KMS-11 (cell line): ENCODE measurements around the gene PRR15L.

ENCODE experiments used
- H2AFZ ChIP-seq: fragments of 200-600 bp; sonication (generic); 2 replicates; pipeline ENCODE4 v1.6.1; 2016; ENCODE audit warnings: antibody characterized with exemption, mixed run types, low read depth
- H3K27ac ChIP-seq: fragments of 200-600 bp; sonication (generic); 2 replicates; pipeline ENCODE4 v1.6.1; 2016; ENCODE audit warnings: mild to moderate bottlenecking, mixed run types
- H3K27me3 ChIP-seq: fragments of 200-600 bp; sonication (generic); 2 replicates; pipeline ENCODE4 v1.6.1; 2017; ENCODE audit warnings: mild to moderate bottlenecking, low read depth, mixed run types, moderate library complexity; ENCODE audit not compliant: insufficient read depth
- H3K36me3 ChIP-seq: fragments of 200-600 bp; sonication (generic); 2 replicates; pipeline ENCODE4 v1.6.1; 2017; ENCODE audit warnings: mild to moderate bottlenecking, mixed run types; ENCODE audit not compliant: insufficient read depth
- H3K4me1 ChIP-seq: fragments of 200-600 bp; sonication (generic); 2 replicates; pipeline ENCODE4 v1.6.1; 2016; ENCODE audit warnings: mild to moderate bottlenecking, low read depth, mixed run types; ENCODE audit not compliant: poor library complexity, severe bottlenecking
- H3K4me2 ChIP-seq: fragments of 200-600 bp; sonication (generic); 2 replicates; pipeline ENCODE4 v1.7.0; 2016; ENCODE audit warnings: mild to moderate bottlenecking, mixed run types
- H3K4me3 ChIP-seq: fragments of 200-600 bp; sonication (generic); IDR thresholded peaks from 2 replicates; pipeline ENCODE4 v1.6.1; 2017; ENCODE audit warnings: low read depth, low read length, mixed read lengths; ENCODE audit not compliant: insufficient read depth
- H3K79me2 ChIP-seq: fragments of 200-600 bp; sonication (generic); 2 replicates; pipeline ENCODE4 v1.6.1; 2016; ENCODE audit warnings: low read depth, mixed run types; ENCODE audit not compliant: insufficient read depth
- H3K9ac ChIP-seq: fragments of 200-600 bp; sonication (generic); 2 replicates; pipeline ENCODE4 v1.6.1; 2016; ENCODE audit warnings: mild to moderate bottlenecking, mixed run types
- H4K20me1 ChIP-seq: fragments of 200-600 bp; sonication (generic); 2 replicates; pipeline ENCODE4 v1.6.1; 2016; ENCODE audit warnings: mild to moderate bottlenecking, mixed run types; ENCODE audit not compliant: insufficient read depth
- TF ChIP-seq, protein P1 (sequence below): fragments of 200-600 bp; sonication (generic); conservative IDR thresholded peaks from 2 replicates; pipeline ENCODE4 v1.6.1; 2017; ENCODE audit warnings: low read depth, mild to moderate bottlenecking, antibody characterized with exemption, low read length, moderate library complexity, mixed read lengths

PRR15L gene

DNA sequence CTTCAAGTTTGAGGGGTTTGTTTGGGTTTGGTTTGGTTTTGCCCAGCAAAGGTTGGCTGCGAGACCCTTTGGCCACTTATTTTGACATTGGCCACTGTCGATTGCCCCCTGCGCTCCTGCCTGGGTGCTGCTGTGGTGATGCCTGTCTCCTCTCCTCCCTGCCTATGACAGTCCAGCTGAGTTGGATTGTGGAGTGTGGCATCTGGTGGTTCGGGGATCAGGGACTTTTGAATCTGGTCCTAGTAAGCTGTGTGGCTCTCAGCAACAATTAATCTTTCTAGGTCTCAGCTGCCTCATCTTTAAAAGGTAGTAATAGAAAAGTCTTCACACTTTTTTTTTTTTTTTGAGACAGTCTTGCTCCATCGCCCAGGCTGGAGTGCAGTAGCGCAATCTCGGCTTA, 40.4 kb upstream of the PRR15L start:
- H3K4me3 ChIP-seq: no peak overlapping the region
- H3K4me1 ChIP-seq: peaks cover 8% of the 10 kb centered on the region
- no peak overlapping the region for H3K9ac ChIP-seq
- no peaks in the 10 kb centered on the region for H3K36me3 ChIP-seq
- H3K79me2 ChIP-seq: no peaks in the 10 kb centered on the region
- H3K4me2 ChIP-seq: no peak overlapping the region
- H4K20me1 ChIP-seq: no peaks in the 10 kb centered on the region
- H2AFZ ChIP-seq: no peak overlapping the region
- H3K27me3 ChIP-seq: no peaks in the 10 kb centered on the region
- H3K27ac ChIP-seq: no peak overlapping the region
- TF ChIP-seq, protein P1, sequence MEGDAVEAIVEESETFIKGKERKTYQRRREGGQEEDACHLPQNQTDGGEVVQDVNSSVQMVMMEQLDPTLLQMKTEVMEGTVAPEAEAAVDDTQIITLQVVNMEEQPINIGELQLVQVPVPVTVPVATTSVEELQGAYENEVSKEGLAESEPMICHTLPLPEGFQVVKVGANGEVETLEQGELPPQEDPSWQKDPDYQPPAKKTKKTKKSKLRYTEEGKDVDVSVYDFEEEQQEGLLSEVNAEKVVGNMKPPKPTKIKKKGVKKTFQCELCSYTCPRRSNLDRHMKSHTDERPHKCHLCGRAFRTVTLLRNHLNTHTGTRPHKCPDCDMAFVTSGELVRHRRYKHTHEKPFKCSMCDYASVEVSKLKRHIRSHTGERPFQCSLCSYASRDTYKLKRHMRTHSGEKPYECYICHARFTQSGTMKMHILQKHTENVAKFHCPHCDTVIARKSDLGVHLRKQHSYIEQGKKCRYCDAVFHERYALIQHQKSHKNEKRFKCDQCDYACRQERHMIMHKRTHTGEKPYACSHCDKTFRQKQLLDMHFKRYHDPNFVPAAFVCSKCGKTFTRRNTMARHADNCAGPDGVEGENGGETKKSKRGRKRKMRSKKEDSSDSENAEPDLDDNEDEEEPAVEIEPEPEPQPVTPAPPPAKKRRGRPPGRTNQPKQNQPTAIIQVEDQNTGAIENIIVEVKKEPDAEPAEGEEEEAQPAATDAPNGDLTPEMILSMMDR: no peak

DNA sequence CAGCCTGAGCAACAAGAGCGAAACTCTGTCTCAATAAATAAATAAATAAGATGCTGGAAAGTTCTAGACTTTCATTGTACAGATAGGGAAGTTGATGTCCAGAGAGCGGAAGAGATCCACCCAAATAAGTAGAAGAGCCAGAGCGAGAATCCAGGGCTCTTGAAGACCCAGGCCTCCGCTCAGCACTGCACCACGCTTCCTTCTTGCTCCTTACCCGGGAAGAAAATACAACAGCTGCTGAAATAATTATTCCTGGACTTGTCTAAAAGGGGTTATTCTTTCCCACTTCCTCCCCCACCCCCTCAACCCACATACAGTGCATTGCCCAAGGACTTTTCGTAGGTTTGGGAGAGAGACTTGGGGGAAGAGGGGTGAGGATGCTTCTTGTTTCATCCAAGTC, 39.9 kb upstream of the PRR15L start:
- Histone ChIP-seq H3K4me2 (no peak overlapping the region), H3K27ac (no peak overlapping the region), H3K4me3 (no peak overlapping the region), H3K4me1 (peaks cover 4% of the 10 kb centered on the region), H4K20me1 (no peaks in the 10 kb centered on the region), H2AFZ (no peak overlapping the region), H3K36me3 (no peaks in the 10 kb centered on the region), H3K9ac (no peak overlapping the region), H3K27me3 (no peaks in the 10 kb centered on the region), H3K79me2 (no peaks in the 10 kb centered on the region)
- TF ChIP-seq, protein P1: no peak

DNA sequence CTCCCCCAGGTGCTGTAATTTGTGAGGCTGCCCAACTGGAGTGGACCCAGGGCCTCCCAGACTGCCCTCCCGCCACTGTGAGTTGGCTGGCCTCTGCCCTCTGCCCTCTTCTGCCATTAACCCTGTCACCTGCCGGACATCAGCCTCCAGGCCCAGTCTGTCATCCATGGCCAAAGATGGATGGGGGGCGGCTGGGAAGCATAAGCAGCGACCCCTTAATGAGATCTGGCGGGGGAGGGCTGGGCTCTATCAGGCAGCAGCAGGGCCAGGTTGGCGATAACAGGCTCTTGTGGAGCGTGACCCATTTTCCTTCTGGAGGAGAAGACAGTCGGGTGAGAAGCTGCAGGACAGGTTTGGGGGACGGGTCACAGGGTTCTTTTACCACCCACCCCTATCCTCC, 38.5 kb upstream of the PRR15L start:
- Histone ChIP-seq H4K20me1 (no peaks in the 10 kb centered on the region), H3K27ac (no peak overlapping the region), H2AFZ (no peak overlapping the region), H3K4me2 (no peak overlapping the region), H3K79me2 (no peaks in the 10 kb centered on the region), H3K4me3 (no peak overlapping the region), H3K4me1 (peaks cover 1% of the 10 kb centered on the region), H3K9ac (no peak overlapping the region), H3K36me3 (no peaks in the 10 kb centered on the region), H3K27me3 (no peaks in the 10 kb centered on the region)
- TF ChIP-seq, protein P1: no peak

DNA sequence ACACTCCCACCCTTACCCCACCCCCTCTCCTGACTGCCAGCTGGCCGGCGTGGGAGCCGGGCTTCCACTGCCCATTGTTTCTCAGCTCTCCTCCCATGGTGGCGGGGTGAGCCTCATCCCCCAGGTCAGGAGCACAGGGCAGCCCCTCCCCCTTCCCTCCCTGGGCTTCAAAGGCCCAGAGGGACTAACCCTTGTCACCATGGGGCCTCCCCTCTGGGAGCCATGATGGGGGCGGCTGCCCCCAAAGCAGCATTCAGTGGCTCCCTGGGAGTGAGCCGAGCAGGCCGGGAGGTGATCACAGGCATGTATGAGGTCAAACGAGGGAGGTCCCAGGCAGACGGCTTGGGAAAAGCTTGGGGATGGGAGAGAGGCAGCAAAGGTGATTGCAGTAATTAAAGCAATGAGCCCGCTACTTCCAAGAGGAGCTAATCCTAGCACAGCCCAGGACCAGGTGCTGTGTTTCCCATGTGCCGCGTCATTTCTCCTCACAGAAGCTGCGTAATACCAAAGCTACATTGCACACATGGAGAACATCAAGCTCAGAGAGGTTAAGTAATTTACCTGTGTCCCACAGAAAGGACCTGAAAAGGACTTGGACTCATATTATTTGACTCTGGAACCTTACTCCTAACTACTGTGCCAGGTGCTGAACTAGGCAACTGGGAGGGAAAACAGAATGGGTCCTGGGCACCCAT, 37.7 kb upstream of the PRR15L start:
- Histone ChIP-seq H3K4me3 (no peak overlapping the region), H3K4me2 (no peak overlapping the region), H3K4me1 (peaks cover 9% of the 10 kb centered on the region), H3K36me3 (no peaks in the 10 kb centered on the region), H3K9ac (no peak overlapping the region), H3K79me2 (no peaks in the 10 kb centered on the region), H4K20me1 (no peaks in the 10 kb centered on the region), H3K27ac (no peak overlapping the region), H3K27me3 (no peaks in the 10 kb centered on the region), H2AFZ (no peak overlapping the region)
- TF ChIP-seq, protein P1: no peak
